Skeletal muscle cell (primary cell): Measurements from ENCODE around the gene HPS1.
A peak's percentile ranks its signal among the peaks of the same experiment; 100 is the strongest.

Source experiments
- DNase-seq: peaks from one replicate; pipeline ENCODE4 v3.0.0-alpha.2; 2010; ENCODE audit warnings: low read depth
- H3K4me3 ChIP-seq: 2 replicates; pipeline ENCODE4 v1.5.1; 2011; ENCODE audit warnings: low read depth, mild to moderate bottlenecking, control low read depth, low read length, moderate library complexity

The HPS1 gene

GRCh38 chr10:98374217-98374985 lies 72.3 kb downstream of the HPS1 start:
- DNase-seq, result peak; percentile 52
- H3K4me3 ChIP-seq, result no peak overlapping the region

- no peak for DNase-seq
- no peak overlapping the region for H3K4me3 ChIP-seq
Observed at GRCh38 chr10:98373260-98374040, 73.3 kb downstream of the HPS1 start.

GRCh38 chr10:98370831-98371820 lies 75.6 kb downstream of the HPS1 start:
- H3K4me3 ChIP-seq, result no peak overlapping the region

GRCh38 chr10:98369801-98370200 lies 76.9 kb downstream of the HPS1 start:
- DNase-seq, result no peak

More at GRCh38 chr10:98370831-98371820, 75.6 kb downstream of the HPS1 start:
- DNase-seq, result no peak

GRCh38 chr10:98368644-98369043 lies 78.1 kb downstream of the HPS1 start:
- DNase-seq, result no peak
- H3K4me3 ChIP-seq, result no peak overlapping the region

More at GRCh38 chr10:98369801-98370200, 76.9 kb downstream of the HPS1 start:
- H3K4me3 ChIP-seq, result no peak overlapping the region

GRCh38 chr10:98367604-98368451 lies 78.9 kb downstream of the HPS1 start:
- no peak for DNase-seq
- H3K4me3 ChIP-seq, result no peak overlapping the region
